ENCODE measurements around the gene FXYD3. TPM values are rescaled to one million over a fixed set of nuclear protein-coding genes. Genes with fewer than 3 reads are reported as not detected.

Gene FXYD3
- total RNA-seq, 2 donors from 2014 or later, result 365 to 1,352 TPM

- H3K9me3 ChIP-seq, result no peaks in the 10 kb centered on the region
- no peaks in the 10 kb centered on the region for H3K27me3 ChIP-seq (replicated peaks; ENCODE audit: insufficient read depth)
- TF ChIP-seq POLR2AphosphoS5 (IDR thresholded peaks at IDR 0.05) (no peak), CTCF (IDR thresholded peaks at IDR 0.05) (no peak), POLR2A (IDR thresholded peaks at IDR 0.05) (no peak)
- H3K36me3 ChIP-seq, result no peaks in the 10 kb centered on the region
- intact Hi-C loops (cut with DNase I), result loop anchor here (10.0 kb wide), 1 partner anchor 113 kb away; no protein-coding TSS in a partner anchor
- no peak overlapping the region for H3K27ac ChIP-seq
- no peak for DNase-seq (ENCODE audit: low spot score)
- H3K4me3 ChIP-seq, result no peak overlapping the region
- H3K4me1 ChIP-seq (replicated peaks), result no peaks in the 10 kb centered on the region
Observed at GRCh38 chr19:35087393-35087792, 28.2 kb upstream of the FXYD3 start.

DNA sequence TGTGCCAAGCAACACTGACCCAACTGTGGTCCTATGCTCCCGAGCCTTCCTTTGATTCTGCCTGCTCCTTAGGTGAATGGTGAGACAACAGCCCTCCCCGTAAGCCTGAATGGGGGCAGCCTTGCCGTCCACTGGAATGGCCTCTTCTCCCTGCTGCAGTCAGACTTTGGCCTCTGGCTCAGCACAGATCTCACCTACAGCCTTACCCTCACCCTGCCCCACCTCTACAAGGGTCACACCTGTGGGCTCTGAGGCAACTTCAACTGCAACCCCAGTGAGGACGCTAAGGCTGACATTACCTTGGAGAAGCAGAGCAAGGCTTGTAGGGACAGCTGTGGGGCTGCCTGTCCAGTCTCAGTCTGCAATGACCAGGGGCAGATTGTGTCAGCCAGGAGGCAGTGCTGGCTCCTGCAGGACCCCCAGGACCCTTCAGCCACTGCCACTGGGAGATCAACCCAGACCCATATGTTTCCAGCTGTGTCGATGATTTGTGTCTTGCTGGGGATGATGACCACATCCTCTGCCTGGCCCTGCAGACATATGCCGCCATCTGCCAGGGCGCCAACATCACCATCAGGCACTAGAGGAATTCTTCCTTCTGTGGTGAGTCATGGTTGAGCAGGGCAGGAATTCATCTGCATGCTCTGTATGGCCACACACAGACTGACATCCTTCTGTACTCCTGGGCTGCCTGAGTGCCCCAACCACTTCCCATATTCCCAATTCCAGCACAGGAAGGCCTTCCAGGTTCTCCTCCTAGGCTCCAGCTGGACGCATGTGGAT lies 27.3 kb upstream of the FXYD3 start:
- no peaks in the 10 kb centered on the region for H3K9me3 ChIP-seq
- H3K36me3 ChIP-seq, result no peaks in the 10 kb centered on the region
- no peak overlapping the region for H3K4me3 ChIP-seq
- intact Hi-C loops (cut with DNase I), result loop anchor here (10.0 kb wide), 1 partner anchor 114 kb away; no protein-coding TSS in a partner anchor
- no peaks in the 10 kb centered on the region for H3K4me1 ChIP-seq (replicated peaks)
- H3K27me3 ChIP-seq (replicated peaks; ENCODE audit: insufficient read depth), result no peaks in the 10 kb centered on the region
- WGBS, result 87% methylated on average over 8 of the region's 8 CpGs
- TF ChIP-seq POLR2AphosphoS5 (IDR thresholded peaks at IDR 0.05), result no peak
- no peak for TF ChIP-seq CTCF (IDR thresholded peaks at IDR 0.05)
- no peak for TF ChIP-seq POLR2A (IDR thresholded peaks at IDR 0.05)
- H3K27ac ChIP-seq, result no peak overlapping the region
- DNase-seq (ENCODE audit: low spot score), result no peak

- no peaks in the 10 kb centered on the region for H3K9me3 ChIP-seq
- WGBS, result 87% methylated on average over 8 of the region's 8 CpGs
- intact Hi-C loops (cut with DNase I), result loop anchor here (10.0 kb wide), 1 partner anchor 115 kb away; no protein-coding TSS in a partner anchor
- H3K27ac ChIP-seq, result no peak overlapping the region
- DNase-seq (ENCODE audit: low spot score), result no peak
- H3K4me3 ChIP-seq, result no peak overlapping the region
- no peak for TF ChIP-seq CTCF (IDR thresholded peaks at IDR 0.05)
- TF ChIP-seq POLR2AphosphoS5 (IDR thresholded peaks at IDR 0.05), result no peak
- no peak for TF ChIP-seq POLR2A (IDR thresholded peaks at IDR 0.05)
- no peaks in the 10 kb centered on the region for H3K36me3 ChIP-seq
- no peaks in the 10 kb centered on the region for H3K4me1 ChIP-seq (replicated peaks)
- no peaks in the 10 kb centered on the region for H3K27me3 ChIP-seq (replicated peaks; ENCODE audit: insufficient read depth)
Observed at GRCh38 chr19:35089554-35089953, 26.1 kb upstream of the FXYD3 start.

- TF ChIP-seq POLR2AphosphoS5 (IDR thresholded peaks at IDR 0.05) (no peak), CTCF (IDR thresholded peaks at IDR 0.05) (no peak), POLR2A (IDR thresholded peaks at IDR 0.05) (no peak)
- Histone ChIP-seq H3K27me3 (replicated peaks; ENCODE audit: insufficient read depth) (no peaks in the 10 kb centered on the region), H3K36me3 (no peaks in the 10 kb centered on the region), H3K4me1 (replicated peaks) (no peaks in the 10 kb centered on the region), H3K9me3 (no peaks in the 10 kb centered on the region), H3K4me3 (no peak overlapping the region), H3K27ac (no peak overlapping the region)
- no peak for DNase-seq (ENCODE audit: low spot score)
- intact Hi-C loops (cut with DNase I), result no loop called here
- 40% methylated on average over 9 of the region's 9 CpGs for WGBS
Observed at GRCh38 chr19:35090160-35090505, 25.5 kb upstream of the FXYD3 start.

All from prostate gland (tissue), 2 donors.